Measurements from ENCODE around the gene EIF3L.

- no peak for TF ChIP-seq CTCF (IDR thresholded peaks at IDR 0.05)
- no peak for TF ChIP-seq POLR2A (IDR thresholded peaks at IDR 0.05)
Measured at GRCh38 chr22:37929390-37929789, 80.2 kb downstream of the EIF3L start.
